HG03571 (cell line): ENCODE measurements around the gene PIGO.

ENCODE experiments used
- ATAC-seq: cut with Tn5 transposase; IDR thresholded peaks from one replicate; pipeline ENCODE4 v1.9.1; 2021; ENCODE audit not compliant: unreplicated experiment

PIGO gene

GRCh38 chr9:35107297-35108290 lies 11.2 kb upstream of the PIGO start:
- ATAC-seq = no peak

- no peak for ATAC-seq
Measured at GRCh38 chr9:35106343-35106730, 9.9 kb upstream of the PIGO start.

GRCh38 chr9:35105571-35106342 lies 9.4 kb upstream of the PIGO start:
- ATAC-seq = no peak

GRCh38 chr9:35105126-35105525 lies 8.7 kb upstream of the PIGO start:
- ATAC-seq = no peak

- ATAC-seq = no peak
Measured at GRCh38 chr9:35104586-35104985, 8.2 kb upstream of the PIGO start.

- no peak for ATAC-seq
Measured at GRCh38 chr9:35103660-35104191, 7.3 kb upstream of the PIGO start.

- peak; percentile 85 for ATAC-seq
Measured at GRCh38 chr9:35102769-35103659, 6.6 kb upstream of the PIGO start, which contains the start of gene STOML2. Gene STOML2, minus strand, starts transcription at chr9:35103131. Its CDS starts 37 bp downstream, at chr9:35103094.

- peak; percentile 2 for ATAC-seq
Measured at GRCh38 chr9:35102465-35102768, 6.0 kb upstream of the PIGO start.

GRCh38 chr9:35097573-35097972 lies 1.2 kb upstream of the PIGO start:
- no peak for ATAC-seq

- ATAC-seq = no peak
Measured at GRCh38 chr9:35091536-35091935, 4.9 kb downstream of the PIGO start.

GRCh38 chr9:35089434-35089833 lies 7.0 kb downstream of the PIGO start:
- no peak for ATAC-seq

GRCh38 chr9:35085078-35085477 lies 11.3 kb downstream of the PIGO start:
- no peak for ATAC-seq

- ATAC-seq = peak; percentile 86
Measured at GRCh38 chr9:35079426-35080341, 16.7 kb downstream of the PIGO start, which contains the start of gene FANCG. Gene FANCG, minus strand, starts transcription at chr9:35079942. Its CDS starts 418 bp downstream, at chr9:35079524.

- no peak for ATAC-seq
Measured at GRCh38 chr9:35079041-35079425, 17.4 kb downstream of the PIGO start.

- no peak for ATAC-seq
Measured at GRCh38 chr9:35078066-35078465, 18.3 kb downstream of the PIGO start.

GRCh38 chr9:35076848-35077247 lies 19.5 kb downstream of the PIGO start:
- no peak for ATAC-seq

- ATAC-seq = no peak
Measured at GRCh38 chr9:35075358-35075757, 21.0 kb downstream of the PIGO start.

GRCh38 chr9:35074791-35075190 lies 21.6 kb downstream of the PIGO start:
- no peak for ATAC-seq

GRCh38 chr9:35074141-35074540 lies 22.2 kb downstream of the PIGO start:
- ATAC-seq = no peak

GRCh38 chr9:35073279-35073612 lies 23.1 kb downstream of the PIGO start:
- ATAC-seq = no peak
